ENCODE results near the gene KCNIP4. TPM values are rescaled to one million over a fixed set of nuclear protein-coding genes. Genes with fewer than 3 reads are reported as not detected.

KCNIP4 gene
- total and polyA plus RNA-seq, 2 experiments from 2014 or later: 0.14 to 0.63 TPM

DNA sequence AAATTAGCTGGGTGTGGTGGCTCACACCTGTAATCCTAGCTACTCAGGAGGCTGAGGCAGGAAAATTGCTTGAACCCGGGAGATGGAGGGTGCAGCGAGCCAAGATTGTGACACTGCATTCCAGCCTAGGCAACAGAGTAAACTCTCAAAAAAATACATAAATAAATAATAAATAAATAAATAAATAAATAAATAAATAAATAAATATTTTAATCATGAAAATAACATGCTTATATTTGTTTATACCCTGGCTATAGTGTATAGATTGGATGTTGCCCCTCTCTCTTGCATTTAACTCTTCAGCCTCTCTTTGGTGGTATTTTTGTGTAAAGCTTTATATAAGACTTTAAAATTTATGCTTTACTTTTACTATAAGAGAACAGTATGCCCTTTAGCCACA is 51.8 kb downstream of the KCNIP4 start:
- no peak for TF ChIP-seq EZH2 (IDR thresholded peaks at IDR 0.05; ENCODE audit: low read depth, unreplicated experiment)
- TF ChIP-seq EZH2phosphoT487 (IDR thresholded peaks at IDR 0.05; ENCODE audit: unreplicated experiment): no peak
- TF ChIP-seq JUNB (IDR thresholded peaks at IDR 0.05; ENCODE audit: unreplicated experiment): no peak
- TF ChIP-seq POLR2AphosphoS5 (IDR thresholded peaks at IDR 0.05; ENCODE audit: low read depth): no peak
- TF ChIP-seq, protein P1, sequence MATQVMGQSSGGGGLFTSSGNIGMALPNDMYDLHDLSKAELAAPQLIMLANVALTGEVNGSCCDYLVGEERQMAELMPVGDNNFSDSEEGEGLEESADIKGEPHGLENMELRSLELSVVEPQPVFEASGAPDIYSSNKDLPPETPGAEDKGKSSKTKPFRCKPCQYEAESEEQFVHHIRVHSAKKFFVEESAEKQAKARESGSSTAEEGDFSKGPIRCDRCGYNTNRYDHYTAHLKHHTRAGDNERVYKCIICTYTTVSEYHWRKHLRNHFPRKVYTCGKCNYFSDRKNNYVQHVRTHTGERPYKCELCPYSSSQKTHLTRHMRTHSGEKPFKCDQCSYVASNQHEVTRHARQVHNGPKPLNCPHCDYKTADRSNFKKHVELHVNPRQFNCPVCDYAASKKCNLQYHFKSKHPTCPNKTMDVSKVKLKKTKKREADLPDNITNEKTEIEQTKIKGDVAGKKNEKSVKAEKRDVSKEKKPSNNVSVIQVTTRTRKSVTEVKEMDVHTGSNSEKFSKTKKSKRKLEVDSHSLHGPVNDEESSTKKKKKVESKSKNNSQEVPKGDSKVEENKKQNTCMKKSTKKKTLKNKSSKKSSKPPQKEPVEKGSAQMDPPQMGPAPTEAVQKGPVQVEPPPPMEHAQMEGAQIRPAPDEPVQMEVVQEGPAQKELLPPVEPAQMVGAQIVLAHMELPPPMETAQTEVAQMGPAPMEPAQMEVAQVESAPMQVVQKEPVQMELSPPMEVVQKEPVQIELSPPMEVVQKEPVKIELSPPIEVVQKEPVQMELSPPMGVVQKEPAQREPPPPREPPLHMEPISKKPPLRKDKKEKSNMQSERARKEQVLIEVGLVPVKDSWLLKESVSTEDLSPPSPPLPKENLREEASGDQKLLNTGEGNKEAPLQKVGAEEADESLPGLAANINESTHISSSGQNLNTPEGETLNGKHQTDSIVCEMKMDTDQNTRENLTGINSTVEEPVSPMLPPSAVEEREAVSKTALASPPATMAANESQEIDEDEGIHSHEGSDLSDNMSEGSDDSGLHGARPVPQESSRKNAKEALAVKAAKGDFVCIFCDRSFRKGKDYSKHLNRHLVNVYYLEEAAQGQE (IDR thresholded peaks at IDR 0.05; ENCODE audit: unreplicated experiment): no peak
- TF ChIP-seq CREB1 (CRISPR knock-in tag; IDR thresholded peaks at IDR 0.05; ENCODE audit: low read depth): no peak
- TF ChIP-seq, protein P2, sequence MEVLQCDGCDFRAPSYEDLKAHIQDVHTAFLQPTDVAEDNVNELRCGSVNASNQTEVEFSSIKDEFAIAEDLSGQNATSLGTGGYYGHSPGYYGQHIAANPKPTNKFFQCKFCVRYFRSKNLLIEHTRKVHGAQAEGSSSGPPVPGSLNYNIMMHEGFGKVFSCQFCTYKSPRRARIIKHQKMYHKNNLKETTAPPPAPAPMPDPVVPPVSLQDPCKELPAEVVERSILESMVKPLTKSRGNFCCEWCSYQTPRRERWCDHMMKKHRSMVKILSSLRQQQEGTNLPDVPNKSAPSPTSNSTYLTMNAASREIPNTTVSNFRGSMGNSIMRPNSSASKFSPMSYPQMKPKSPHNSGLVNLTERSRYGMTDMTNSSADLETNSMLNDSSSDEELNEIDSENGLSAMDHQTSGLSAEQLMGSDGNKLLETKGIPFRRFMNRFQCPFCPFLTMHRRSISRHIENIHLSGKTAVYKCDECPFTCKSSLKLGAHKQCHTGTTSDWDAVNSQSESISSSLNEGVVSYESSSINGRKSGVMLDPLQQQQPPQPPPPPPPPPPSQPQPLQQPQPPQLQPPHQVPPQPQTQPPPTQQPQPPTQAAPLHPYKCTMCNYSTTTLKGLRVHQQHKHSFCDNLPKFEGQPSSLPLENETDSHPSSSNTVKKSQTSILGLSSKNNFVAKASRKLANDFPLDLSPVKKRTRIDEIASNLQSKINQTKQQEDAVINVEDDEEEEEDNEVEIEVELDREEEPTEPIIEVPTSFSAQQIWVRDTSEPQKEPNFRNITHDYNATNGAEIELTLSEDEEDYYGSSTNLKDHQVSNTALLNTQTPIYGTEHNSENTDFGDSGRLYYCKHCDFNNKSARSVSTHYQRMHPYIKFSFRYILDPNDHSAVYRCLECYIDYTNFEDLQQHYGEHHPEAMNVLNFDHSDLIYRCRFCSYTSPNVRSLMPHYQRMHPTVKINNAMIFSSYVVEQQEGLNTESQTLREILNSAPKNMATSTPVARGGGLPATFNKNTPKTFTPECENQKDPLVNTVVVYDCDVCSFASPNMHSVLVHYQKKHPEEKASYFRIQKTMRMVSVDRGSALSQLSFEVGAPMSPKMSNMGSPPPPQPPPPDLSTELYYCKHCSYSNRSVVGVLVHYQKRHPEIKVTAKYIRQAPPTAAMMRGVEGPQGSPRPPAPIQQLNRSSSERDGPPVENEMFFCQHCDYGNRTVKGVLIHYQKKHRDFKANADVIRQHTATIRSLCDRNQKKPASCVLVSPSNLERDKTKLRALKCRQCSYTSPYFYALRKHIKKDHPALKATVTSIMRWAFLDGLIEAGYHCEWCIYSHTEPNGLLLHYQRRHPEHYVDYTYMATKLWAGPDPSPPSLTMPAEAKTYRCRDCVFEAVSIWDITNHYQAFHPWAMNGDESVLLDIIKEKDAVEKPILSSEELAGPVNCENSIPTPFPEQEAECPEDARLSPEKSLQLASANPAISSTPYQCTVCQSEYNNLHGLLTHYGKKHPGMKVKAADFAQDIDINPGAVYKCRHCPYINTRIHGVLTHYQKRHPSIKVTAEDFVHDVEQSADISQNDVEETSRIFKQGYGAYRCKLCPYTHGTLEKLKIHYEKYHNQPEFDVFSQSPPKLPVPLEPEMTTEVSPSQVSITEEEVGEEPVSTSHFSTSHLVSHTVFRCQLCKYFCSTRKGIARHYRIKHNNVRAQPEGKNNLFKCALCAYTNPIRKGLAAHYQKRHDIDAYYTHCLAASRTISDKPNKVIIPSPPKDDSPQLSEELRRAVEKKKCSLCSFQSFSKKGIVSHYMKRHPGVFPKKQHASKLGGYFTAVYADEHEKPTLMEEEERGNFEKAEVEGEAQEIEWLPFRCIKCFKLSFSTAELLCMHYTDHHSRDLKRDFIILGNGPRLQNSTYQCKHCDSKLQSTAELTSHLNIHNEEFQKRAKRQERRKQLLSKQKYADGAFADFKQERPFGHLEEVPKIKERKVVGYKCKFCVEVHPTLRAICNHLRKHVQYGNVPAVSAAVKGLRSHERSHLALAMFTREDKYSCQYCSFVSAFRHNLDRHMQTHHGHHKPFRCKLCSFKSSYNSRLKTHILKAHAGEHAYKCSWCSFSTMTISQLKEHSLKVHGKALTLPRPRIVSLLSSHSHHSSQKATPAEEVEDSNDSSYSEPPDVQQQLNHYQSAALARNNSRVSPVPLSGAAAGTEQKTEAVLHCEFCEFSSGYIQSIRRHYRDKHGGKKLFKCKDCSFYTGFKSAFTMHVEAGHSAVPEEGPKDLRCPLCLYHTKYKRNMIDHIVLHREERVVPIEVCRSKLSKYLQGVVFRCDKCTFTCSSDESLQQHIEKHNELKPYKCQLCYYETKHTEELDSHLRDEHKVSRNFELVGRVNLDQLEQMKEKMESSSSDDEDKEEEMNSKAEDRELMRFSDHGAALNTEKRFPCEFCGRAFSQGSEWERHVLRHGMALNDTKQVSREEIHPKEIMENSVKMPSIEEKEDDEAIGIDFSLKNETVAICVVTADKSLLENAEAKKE (CRISPR knock-in tag; IDR thresholded peaks at IDR 0.05): no peak
- no peak for TF ChIP-seq NANOG (IDR thresholded peaks at IDR 0.05; ENCODE audit: borderline replicate concordance)
- TF ChIP-seq, protein P3, sequence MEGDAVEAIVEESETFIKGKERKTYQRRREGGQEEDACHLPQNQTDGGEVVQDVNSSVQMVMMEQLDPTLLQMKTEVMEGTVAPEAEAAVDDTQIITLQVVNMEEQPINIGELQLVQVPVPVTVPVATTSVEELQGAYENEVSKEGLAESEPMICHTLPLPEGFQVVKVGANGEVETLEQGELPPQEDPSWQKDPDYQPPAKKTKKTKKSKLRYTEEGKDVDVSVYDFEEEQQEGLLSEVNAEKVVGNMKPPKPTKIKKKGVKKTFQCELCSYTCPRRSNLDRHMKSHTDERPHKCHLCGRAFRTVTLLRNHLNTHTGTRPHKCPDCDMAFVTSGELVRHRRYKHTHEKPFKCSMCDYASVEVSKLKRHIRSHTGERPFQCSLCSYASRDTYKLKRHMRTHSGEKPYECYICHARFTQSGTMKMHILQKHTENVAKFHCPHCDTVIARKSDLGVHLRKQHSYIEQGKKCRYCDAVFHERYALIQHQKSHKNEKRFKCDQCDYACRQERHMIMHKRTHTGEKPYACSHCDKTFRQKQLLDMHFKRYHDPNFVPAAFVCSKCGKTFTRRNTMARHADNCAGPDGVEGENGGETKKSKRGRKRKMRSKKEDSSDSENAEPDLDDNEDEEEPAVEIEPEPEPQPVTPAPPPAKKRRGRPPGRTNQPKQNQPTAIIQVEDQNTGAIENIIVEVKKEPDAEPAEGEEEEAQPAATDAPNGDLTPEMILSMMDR (conservative IDR thresholded peaks at IDR 0.05; ENCODE audit: low read depth in 2 of 2): no peak
- no peak for TF ChIP-seq STAT1 (IDR thresholded peaks at IDR 0.05; ENCODE audit: unreplicated experiment)

More for the DNA sequence above, 51.8 kb downstream of the KCNIP4 start:
- no peak overlapping the region for H3K4me2 ChIP-seq
- no peak overlapping the region for H3K4me3 ChIP-seq
- no peaks in the 10 kb centered on the region for H3F3A ChIP-seq (replicated peaks; ENCODE audit: low read depth)
- no peaks in the 10 kb centered on the region for H3K36me3 ChIP-seq (ENCODE audit: insufficient read depth)
- no peak overlapping the region for H3K27ac ChIP-seq (ENCODE audit: low read depth)
- no peaks in the 10 kb centered on the region for H3K36me3 Mint-ChIP-seq (ENCODE audit: low read depth)
- H3K27ac Mint-ChIP-seq: no peak overlapping the region
- H3K9me3 Mint-ChIP-seq: peaks cover 4% of the 10 kb centered on the region; the same call in 1 of the 3 replicates
- H4K20me1 ChIP-seq (replicated peaks; ENCODE audit: insufficient read depth): no peaks in the 10 kb centered on the region
- H3K27me3 ChIP-seq (ENCODE audit: insufficient read depth): no peaks in the 10 kb centered on the region
- H3K4me1 ChIP-seq (ENCODE audit: insufficient read depth): no peaks in the 10 kb centered on the region
- H3K9me2 ChIP-seq (ENCODE audit: insufficient read depth): no peaks in the 10 kb centered on the region; the same call in 1 of the 2 replicates
- no peak for DNase-seq (ENCODE audit: low spot score)
- H3K4me1 Mint-ChIP-seq: 0 out of 3 replicates have a peak, but pooled peaks cover 3% of the 10 kb centered on the region
- H2AFZ ChIP-seq: no peak overlapping the region
- no peak overlapping the region for H3K4me3 Mint-ChIP-seq
- no peaks in the 10 kb centered on the region for H3K79me2 ChIP-seq (replicated peaks; ENCODE audit: insufficient read depth)
- no peaks in the 10 kb centered on the region for H3K27me3 Mint-ChIP-seq (ENCODE audit: insufficient read depth, low read depth, poor library complexity)
- ATAC-seq: no peak
